NCI-H2227 (cell line): ENCODE results near the gene MTERF1.
"Not testable (repeated sequence)": the region's sequence is repeated elsewhere in the genome, so short reads cannot be mapped to it uniquely, and the experiment has no call there.

Source experiments
- DNase-seq: peaks from one replicate; lab custom pipeline; 2025; ENCODE audit not compliant: unreplicated experiment; lab: John Stamatoyannopoulos, UW

The MTERF1 gene

DNA sequence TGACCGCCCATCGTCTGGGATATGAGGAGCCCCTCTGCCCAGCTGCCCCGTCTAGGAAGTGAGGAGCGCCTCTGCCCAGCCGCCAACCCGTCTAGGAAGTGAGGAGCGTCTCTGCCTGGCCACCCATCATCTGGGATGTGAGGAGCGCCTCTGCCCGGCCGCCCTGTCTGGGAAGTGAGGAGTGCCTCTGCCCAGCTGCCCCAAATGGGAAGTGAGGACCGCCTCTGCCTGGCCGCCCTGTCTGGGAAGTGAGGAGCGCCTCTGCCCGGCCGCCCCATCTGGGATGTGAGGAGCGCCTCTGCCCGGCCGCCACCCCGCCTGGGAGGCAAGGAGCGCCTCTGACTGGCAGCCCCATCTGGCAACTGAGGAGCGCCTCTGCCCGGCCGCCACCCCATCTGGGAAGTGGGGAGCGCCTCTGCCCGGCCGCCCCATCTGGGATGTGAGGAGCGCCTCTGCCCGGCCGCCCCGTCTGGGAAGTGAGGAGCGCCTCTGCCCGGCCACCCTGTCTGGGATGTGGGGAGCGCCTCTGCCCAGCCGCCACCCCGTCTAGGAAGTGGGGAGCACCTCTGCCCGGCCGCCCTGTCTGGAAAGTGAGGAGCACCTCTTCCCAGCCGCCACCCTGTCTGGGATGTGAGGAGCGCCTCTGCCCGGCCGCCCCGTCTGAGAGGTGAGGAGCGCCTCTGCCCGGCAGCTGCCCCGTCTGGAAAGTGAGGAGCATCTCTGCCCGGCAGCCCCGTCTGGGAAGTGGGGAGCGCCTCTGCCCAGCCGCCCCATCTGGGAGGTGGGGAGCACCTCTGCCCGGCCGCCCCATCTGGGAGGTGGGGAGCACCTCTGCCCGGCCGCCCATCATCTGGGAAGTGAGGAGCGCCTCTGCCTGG, 7.1 kb upstream of the MTERF1 start:
- not testable (repeated sequence) for DNase-seq

GRCh38 chr7:91883676-91884362, 3.3 kb upstream of the MTERF1 start:
- DNase-seq = no peak

GRCh38 chr7:91880016-91880412, 488 bp downstream of the MTERF1 start:
- DNase-seq = no peak

GRCh38 chr7:91876391-91877133, 3.9 kb downstream of the MTERF1 start:
- peak; percentile 28 for DNase-seq

DNA sequence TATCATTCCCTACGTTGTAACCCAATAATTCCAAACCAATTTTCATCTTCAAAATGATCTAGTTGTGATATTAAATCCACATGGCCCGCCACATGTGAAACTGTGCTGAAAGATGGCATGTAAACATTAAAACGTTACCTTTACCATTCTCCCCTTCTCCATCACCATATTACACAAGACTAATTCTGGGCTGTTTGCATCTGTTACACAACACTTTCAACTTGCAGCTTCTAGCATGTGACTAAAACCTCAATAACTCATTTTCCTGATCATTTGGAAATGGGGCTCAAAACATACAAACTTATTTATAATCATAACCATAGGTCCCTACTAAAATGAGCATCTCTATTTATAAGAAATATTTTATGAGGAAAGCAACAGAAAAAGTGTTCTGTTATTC, 4.7 kb downstream of the MTERF1 start:
- no peak for DNase-seq

DNA sequence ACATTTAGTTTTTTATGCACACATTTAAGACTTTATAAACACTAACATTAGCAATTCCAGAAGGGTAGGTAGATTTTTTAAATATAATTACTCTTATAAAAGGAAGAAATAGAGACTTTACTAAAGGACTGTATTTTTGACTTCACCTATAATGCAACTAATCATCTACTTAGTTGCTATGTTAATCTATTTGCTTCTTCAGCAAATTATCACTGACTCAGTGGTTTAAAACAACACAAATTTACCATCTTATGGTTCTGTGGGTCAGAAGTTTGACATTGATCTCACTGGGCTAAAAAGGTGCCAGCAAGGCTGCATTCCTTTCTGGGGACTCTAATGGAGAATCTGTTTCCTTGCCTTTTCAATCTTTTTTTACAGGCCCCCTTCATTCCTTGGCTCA, 7.6 kb downstream of the MTERF1 start:
- no peak for DNase-seq

DNA sequence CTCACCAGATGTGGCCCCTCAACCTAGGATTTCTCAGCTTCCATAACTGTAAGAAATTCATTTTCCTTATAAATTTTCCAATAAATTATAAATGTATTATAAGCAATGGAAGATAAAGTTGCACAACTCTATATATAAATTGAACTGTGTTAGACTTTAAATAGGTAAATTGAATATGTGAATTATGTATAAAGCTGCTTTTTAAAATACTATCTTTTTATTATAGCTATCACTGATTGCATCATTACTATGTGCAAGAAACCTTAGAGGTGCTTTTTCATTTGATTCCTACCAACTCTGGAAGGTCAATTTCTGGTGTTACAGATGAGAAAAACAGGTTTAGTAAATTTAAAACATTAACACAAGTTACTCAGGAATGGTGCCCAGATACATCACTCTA, 8.4 kb downstream of the MTERF1 start:
- DNase-seq = no peak

DNA sequence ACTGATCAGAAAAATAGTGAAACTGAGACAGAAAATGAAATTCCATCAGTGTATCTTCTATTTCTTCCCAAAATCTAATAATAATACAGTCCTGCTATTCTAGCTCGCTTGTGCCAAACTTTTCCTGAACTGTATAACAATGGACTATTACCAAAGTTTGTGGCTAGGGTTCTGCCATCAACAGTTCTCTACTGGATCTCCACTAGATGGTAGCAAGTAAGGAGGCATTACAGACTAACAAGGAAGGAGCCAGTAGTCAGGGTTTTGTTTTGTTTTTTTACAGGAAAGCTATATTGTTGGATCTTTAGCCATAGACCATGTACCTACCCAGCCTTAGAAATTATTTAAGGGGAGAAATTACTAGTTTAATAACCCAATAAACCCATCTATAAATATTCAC, 10.8 kb downstream of the MTERF1 start:
- DNase-seq = no peak

- DNase-seq = no peak
Measured at GRCh38 chr7:91866599-91867148, 13.8 kb downstream of the MTERF1 start.

GRCh38 chr7:91865511-91865910, 15.0 kb downstream of the MTERF1 start:
- no peak for DNase-seq

- DNase-seq = not testable (repeated sequence)
Measured at GRCh38 chr7:91864604-91865003, 15.9 kb downstream of the MTERF1 start.

DNA sequence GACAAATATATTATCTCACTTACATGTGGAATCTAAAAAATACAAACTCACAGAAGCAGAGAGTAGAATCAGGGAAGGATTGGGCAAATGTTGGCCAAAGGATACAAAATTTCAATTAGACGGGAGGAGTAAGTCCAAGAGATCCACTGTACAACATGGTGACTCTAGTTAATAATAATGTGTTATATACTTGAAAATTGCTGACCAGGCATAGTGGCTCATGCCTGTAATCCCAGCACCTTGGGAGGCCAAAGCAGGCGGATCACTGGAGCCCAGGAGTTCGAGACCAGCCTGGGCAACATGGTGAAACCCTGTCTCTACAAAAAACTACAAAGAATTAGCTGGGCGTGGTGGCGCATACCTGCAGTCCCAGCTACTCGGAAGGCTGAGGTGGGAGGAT, 16.4 kb downstream of the MTERF1 start:
- DNase-seq = no peak

DNA sequence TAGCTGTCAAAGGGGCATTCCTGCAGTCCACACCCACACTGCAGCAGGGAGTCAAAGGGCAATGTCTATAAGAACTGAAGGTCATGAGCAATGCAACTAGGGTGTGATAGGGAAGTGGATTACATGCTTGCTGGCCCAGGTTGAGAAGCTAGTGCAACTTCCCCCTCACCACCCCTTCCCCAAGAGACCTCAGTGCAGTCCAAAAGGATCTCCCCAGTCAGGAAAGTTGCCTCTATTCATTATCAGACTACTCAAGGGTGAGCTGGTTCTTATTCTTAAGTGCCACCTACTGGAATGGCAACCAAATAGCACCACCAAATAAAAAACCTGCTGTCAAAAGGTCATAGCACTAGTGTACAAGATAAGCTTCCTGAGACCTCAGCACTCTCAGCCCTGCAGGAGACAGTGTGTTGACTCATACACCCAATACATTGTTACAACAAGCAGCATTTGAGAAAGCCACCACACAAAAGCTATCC, 28.2 kb downstream of the MTERF1 start:
- DNase-seq = no peak

GRCh38 chr7:91850455-91850854, 30.0 kb downstream of the MTERF1 start:
- DNase-seq = no peak

GRCh38 chr7:91847876-91848588, 32.5 kb downstream of the MTERF1 start:
- no peak for DNase-seq

- DNase-seq = no peak
Measured at GRCh38 chr7:91847231-91847630, 33.3 kb downstream of the MTERF1 start.

DNA sequence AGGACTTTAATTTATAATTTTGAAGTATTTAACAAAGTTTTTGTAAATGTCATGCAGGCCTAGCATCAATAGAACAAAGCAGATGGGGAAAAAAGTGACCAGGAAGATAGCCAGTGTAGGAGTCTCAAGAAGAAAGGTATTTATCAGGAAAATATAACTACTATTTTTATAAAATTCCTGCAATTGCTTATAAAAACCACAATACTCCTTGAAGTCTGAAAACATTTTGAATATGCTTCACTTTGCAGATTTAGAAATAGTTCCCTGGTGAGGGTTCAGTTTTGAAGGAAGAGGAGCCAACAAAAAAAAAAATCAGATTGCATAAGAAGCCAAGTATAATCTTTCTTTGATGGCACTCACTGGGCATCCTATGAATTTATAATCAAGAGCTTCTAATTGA, 34.1 kb downstream of the MTERF1 start:
- no peak for DNase-seq

DNA sequence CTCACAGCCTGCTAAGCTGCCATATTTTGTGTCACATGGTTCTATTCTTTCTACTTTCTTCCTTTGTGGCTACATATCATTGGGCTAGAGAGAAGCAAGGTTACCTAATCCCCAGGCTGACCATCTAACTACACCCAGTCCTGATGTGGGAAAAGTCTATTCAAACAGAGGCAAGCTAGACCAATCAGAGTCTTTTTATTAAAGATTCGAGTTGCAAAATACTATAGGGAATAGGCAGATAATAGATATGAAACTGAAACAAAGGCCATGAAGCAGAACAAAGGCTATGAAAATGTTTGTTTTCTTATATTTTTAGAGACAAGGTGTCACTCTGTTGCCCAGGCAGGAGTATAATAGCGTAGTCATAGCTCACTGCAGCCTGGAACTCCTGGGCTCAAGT, 36.7 kb downstream of the MTERF1 start:
- DNase-seq = no peak

DNA sequence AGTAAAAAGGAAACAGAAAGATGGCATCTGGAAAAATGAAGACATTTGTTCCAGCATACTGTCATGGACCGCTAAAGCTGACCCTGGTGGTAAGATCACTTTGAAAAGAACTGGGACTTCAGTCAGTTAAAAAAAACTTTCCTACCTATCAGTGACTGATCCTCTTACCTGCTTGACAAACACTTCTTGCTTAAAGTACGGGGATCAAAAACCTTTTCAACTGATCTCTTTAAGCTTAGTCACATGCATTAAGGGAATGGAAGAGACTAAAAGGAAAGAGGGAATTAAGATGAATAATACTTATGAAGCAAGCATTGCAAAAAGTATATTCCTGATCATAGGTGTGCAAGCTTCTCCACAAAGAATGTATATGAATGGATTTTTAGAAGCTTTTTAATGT, 42.1 kb downstream of the MTERF1 start:
- no peak for DNase-seq

- DNase-seq = no peak
Measured at GRCh38 chr7:91837397-91838070, 43.0 kb downstream of the MTERF1 start.
